HFF-Myc (cell line): ENCODE data around the gene TTC29.
"Not testable (repeated sequence)": the region's sequence is repeated elsewhere in the genome, so short reads cannot be mapped to it uniquely, and the experiment has no call there.

Experiments
- DNase-seq: peaks from one replicate; pipeline ENCODE4 v3.0.0-alpha.2; 2011; ENCODE audit warnings: low read depth; ENCODE audit errors: extremely low read depth
- H3K4me3 ChIP-seq: replicated peaks from 2 replicates; pipeline ENCODE4 v1.5.1; 2011; ENCODE audit warnings: low read depth, mild to moderate bottlenecking, control low read depth, low read length
- TF ChIP-seq, protein P1 (sequence below): IDR thresholded peaks from 2 replicates; pipeline ENCODE4 v1.5.1; 2012; ENCODE audit warnings: mild to moderate bottlenecking, low read depth, low read length, control low read depth; ENCODE audit errors: missing control alignments

Gene TTC29

DNA sequence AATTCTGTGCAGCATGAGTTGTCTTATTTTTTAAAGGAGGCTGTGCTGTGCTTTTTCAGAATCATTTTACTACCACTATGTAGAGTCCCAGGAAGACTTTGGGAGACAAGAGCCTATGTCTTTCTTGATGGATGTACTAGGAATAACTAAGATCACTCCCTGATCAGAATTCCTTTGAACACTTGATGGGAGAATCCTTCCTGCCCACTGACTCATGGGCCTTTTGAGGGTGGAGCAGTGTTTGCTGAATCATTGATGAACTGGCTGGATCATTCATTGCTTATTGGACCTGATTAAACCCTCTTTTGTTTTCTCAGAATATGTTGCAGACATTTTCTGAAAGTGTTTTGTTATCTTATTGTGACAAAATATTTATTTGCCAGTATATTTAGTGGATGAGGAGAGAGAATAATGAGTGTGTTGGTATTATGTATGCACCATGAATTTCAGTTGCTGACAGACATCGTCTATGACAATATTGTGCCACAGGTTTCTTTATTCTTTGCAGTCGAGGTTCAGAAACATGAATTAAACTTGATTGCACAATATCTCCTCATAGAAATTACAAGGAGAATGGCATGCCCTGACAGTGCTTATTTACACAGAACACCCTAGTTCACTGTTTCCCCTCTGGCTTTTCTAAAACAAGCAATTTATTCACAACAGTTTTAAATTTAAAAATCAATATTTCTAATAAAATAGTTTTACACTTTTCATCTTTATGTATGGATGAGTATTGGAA is 270.7 kb downstream of the TTC29 start:
- no peak overlapping the region for H3K4me3 ChIP-seq
- TF ChIP-seq, protein P1, sequence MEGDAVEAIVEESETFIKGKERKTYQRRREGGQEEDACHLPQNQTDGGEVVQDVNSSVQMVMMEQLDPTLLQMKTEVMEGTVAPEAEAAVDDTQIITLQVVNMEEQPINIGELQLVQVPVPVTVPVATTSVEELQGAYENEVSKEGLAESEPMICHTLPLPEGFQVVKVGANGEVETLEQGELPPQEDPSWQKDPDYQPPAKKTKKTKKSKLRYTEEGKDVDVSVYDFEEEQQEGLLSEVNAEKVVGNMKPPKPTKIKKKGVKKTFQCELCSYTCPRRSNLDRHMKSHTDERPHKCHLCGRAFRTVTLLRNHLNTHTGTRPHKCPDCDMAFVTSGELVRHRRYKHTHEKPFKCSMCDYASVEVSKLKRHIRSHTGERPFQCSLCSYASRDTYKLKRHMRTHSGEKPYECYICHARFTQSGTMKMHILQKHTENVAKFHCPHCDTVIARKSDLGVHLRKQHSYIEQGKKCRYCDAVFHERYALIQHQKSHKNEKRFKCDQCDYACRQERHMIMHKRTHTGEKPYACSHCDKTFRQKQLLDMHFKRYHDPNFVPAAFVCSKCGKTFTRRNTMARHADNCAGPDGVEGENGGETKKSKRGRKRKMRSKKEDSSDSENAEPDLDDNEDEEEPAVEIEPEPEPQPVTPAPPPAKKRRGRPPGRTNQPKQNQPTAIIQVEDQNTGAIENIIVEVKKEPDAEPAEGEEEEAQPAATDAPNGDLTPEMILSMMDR: no peak
- DNase-seq: no peak

DNA sequence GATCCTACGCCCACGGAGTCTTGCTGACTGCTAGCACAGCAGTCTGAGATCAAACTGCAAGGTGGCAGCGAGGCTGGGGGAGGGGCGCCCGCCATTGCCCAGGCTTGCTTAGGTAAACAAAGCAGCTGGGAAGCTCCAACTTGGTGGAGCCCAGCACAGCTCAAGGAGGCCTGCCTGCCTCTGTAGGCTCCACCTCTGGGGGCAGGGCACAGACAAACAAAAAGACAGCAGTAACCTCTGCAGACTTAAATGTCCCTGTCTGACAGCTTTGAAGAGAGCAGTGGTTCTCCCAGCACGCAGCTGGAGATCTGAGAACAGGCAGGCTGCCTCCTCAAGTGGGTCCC is 281.7 kb downstream of the TTC29 start:
- not testable (repeated sequence) for DNase-seq, H3K4me3 ChIP-seq

DNA sequence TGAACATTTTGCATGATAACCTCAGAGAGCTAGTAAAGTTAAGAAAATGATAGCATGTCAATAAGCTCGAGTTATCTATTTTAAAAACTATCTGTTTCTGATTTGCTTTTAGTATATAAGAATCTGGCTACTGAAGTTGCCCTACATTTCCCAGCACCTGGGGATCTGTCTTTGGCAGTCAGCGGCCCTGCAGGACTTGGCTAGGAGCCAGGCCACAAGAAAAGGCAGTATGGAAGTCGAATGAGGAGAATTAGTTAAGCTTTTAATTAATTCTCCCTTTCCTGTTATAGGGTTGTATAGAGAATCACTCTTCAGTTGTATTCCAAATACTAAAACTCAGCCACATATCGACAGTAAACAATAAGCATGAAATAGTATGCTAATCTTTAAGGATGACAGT is 284.3 kb downstream of the TTC29 start:
- no peak overlapping the region for H3K4me3 ChIP-seq
- TF ChIP-seq, protein P1: no peak
- DNase-seq: no peak
